ENCODE results near the gene DMD. TPM values are rescaled to one million over a fixed set of nuclear protein-coding genes. Genes with fewer than 3 reads are reported as not detected.
"Not testable (repeated sequence)": the region's sequence is repeated elsewhere in the genome, so short reads cannot be mapped to it uniquely, and the experiment has no call there.

The DMD gene
- total RNA-seq, 4 donors from 2014 or later = 27.7 to 54.7 (median 34.4) TPM

DNA sequence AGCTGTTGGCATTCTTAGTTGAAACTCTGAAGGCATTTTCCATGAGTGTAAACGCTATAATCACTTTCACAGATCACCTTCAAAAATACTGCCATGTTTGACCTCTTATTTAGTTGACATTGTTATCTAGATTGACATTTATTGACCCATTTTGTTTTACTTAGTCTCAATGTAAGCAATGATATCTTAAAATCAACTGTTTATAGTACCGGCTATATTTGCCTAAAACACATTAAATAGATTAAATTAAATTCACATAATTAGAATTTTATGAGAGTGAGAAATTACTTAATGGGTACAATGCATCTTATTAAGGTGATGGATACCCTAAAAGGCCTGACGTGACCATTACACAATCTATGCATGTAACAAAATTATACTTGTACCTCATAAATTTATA is 1621.8 kb downstream of the DMD start:
- TF ChIP-seq, protein P1, sequence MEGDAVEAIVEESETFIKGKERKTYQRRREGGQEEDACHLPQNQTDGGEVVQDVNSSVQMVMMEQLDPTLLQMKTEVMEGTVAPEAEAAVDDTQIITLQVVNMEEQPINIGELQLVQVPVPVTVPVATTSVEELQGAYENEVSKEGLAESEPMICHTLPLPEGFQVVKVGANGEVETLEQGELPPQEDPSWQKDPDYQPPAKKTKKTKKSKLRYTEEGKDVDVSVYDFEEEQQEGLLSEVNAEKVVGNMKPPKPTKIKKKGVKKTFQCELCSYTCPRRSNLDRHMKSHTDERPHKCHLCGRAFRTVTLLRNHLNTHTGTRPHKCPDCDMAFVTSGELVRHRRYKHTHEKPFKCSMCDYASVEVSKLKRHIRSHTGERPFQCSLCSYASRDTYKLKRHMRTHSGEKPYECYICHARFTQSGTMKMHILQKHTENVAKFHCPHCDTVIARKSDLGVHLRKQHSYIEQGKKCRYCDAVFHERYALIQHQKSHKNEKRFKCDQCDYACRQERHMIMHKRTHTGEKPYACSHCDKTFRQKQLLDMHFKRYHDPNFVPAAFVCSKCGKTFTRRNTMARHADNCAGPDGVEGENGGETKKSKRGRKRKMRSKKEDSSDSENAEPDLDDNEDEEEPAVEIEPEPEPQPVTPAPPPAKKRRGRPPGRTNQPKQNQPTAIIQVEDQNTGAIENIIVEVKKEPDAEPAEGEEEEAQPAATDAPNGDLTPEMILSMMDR (IDR thresholded peaks at IDR 0.05) = no peak
- ATAC-seq (ENCODE audit: low FRiP score) (no peak), DNase-seq (ENCODE audit: low spot score) (no peak)

GRCh38 chrX:31588355-31588754 is 1623.0 kb downstream of the DMD start:
- no peak for ATAC-seq (ENCODE audit: low FRiP score)
- TF ChIP-seq, protein P1 (IDR thresholded peaks at IDR 0.05) = no peak
- no peak for DNase-seq (ENCODE audit: low spot score)

- not testable (repeated sequence) for ATAC-seq (ENCODE audit: low FRiP score); DNase-seq (ENCODE audit: low spot score)
These were observed 1627.5 kb downstream of the DMD start for GRCh38 chrX:31583892-31584291.

DNA sequence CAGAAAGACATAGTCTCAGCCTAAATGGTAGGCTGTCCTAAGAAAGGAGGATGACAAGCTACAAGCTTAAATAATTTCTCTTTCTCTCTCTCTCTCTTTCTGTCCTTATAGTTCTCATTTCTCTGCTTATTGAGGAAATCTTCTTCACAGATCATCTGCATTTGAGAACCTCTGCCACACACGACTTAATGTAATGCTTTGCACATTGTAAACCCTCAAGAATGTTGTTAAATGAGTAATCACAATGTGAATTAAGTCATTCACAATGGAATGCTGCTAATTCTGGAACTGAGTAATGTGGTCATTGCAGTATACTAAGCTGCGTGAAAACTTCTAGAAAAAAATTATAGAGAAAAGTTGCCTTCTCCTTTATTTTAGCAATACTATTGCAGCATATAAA is 1630.6 kb downstream of the DMD start:
- TF ChIP-seq, protein P1 (IDR thresholded peaks at IDR 0.05) = no peak
- no peak for ATAC-seq (ENCODE audit: low FRiP score)

GRCh38 chrX:31580227-31580626 is 1631.1 kb downstream of the DMD start:
- ATAC-seq (ENCODE audit: low FRiP score) (no peak), DNase-seq (ENCODE audit: low spot score) (no peak)
- TF ChIP-seq, protein P1 (IDR thresholded peaks at IDR 0.05) = no peak

More for the DNA sequence above, 1630.6 kb downstream of the DMD start:
- no peak for DNase-seq (ENCODE audit: low spot score)

DNA sequence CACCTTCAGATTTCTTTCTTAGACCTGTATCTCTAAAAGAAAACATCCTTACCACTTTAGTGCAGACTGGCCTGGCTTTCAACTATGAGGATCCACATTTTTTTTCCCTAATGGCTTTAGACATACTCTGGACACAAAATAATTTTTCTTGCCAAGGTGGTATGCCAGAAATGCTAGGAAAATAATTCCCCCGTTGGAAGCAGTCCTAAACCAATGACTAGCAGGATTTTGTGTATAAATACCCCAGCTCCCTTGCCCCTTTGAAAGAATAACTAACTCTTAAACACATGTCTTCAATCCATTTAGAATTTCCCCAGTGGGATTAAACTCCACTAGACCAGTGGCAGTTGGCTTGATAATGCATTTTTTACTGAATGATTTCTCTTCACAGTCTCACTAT is 1639.0 kb downstream of the DMD start:
- DNase-seq (ENCODE audit: low spot score) (no peak), ATAC-seq (ENCODE audit: low FRiP score) (no peak)
- TF ChIP-seq, protein P1 (IDR thresholded peaks at IDR 0.05) = no peak

DNA sequence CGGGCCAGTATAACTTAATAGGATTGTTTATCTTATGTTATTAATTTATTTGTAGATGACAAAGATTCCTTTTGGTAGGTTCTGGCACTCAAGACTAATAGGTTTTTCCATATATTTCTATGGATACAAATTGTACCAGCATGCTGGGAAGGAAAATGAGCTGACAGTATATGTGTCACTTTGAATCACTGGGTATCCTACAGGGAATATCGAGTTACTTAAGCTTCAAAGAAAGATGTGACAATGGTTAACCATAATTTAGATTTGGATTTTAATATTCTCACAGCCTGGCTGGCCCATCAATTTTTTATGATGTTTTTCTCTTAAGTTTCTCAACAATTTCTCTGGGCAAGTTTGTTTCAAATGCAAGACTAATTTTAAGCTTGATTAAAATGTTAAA is 1640.7 kb downstream of the DMD start:
- no peak for ATAC-seq (ENCODE audit: low FRiP score)

More for the DNA sequence above, 1640.7 kb downstream of the DMD start:
- DNase-seq (ENCODE audit: low spot score) = no peak
- TF ChIP-seq, protein P1 (IDR thresholded peaks at IDR 0.05) = no peak
